GM19395 (cell line): Measurements from ENCODE around the gene SERF2.
"Not testable (repeated sequence)": the region's sequence is repeated elsewhere in the genome, so short reads cannot be mapped to it uniquely, and the experiment has no call there.

Experiments
- ATAC-seq: cut with Tn5 transposase; IDR thresholded peaks from one replicate; pipeline ENCODE4 v1.9.1; 2021; ENCODE audit warnings: mild to moderate bottlenecking, moderate library complexity; ENCODE audit not compliant: unreplicated experiment

SERF2 gene

DNA sequence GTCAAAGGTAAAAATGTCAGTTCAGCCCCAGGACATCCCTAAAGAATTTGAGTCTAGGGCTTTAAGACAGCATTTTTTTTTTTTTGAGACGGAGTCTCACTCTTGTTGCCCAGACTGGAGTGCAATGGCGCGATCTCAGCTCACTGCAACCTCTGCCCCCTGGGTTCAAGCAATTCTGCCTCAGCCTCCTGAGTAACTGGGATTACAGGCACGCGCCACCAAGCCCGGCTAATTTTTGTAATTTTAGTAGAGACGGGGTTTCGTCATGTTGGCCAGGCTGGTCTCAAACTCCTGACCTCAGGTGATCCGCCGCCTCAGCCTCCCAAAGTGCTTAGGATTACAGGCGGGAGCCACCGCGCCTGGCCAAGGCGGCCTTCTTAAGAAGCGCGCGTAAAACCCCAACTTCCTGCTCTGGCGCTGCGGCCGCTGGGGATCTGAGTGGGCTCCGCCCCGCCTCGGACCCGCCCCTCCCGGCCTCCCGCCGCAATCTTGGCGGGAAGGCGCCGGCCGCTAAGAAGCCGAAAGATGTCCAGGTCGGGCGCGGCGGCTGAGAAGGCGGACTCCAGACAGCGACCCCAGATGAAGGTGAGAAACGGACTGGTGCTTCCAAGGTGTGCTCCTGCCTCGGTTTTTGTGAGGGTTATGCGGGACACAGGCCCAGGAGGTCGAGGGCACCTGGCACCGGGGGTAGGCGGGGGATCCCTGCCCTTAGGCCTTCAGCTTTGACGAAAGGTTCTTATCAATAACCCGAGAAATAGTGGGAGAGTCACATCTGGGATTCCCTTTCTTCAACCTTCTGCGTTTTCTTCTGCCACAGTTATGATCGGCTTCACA is 34.6 kb downstream of the SERF2 start, which contains the start of gene WDR76:
Gene WDR76, plus strand, starts transcription at position 495 of the 834 bp plus-strand sequence. Its CDS starts 31 bp downstream, at position 526.
- ATAC-seq = peak; percentile 68

DNA sequence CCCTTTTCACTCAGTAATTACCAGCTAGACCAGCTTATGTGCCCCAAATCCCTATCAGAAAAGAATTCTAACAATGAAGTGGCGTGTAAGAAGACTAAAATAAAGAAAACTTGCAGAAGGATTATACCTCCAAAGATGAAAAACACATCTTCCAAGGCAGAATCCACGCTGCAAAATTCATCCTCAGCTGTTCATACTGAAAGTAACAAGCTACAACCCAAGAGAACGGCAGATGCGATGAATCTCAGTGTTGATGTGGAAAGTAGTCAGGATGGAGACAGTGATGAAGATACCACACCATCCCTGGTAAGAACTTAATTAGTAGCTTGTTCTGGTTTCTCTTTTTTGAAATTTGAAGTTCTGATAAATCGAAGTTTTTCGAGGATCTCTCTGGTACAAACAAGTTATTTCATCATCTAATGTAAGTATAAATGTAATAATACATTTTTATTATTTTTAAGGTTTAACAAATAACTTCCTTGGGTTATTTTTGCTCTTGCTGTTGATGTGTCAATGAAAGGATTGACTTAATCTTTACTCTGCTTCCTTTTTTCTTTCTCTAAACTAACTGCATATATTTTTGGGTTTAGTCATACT is 36.0 kb downstream of the SERF2 start:
- no peak for ATAC-seq

DNA sequence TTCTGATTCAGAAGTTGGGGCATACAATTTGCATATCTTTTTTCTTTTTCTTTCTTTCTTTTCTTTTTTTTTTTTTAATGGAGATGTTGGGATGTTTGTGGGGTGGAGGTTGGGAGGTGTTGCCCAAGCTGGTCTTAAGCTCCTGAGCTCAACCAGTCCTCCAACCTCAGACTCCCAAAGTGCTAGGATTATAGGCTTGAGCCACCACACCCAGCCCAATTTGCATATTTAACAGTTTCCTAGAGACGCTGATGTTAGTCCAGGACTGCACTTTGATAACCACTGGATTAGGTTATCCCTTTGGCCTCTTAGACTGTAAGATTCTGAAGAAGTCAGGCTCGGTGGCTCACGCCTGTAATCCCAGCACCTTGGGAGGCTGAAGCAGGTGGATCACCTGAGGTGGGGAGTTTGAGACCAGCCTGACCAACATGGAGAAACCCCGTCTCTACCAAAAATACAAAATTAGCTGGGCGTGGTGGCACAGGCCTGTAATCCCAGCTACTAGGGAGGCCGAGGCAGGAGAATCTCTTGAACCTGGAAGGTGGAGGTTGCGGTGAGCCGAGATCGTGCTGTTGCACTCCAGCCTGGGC is 37.9 kb downstream of the SERF2 start:
- not testable (repeated sequence) for ATAC-seq

DNA sequence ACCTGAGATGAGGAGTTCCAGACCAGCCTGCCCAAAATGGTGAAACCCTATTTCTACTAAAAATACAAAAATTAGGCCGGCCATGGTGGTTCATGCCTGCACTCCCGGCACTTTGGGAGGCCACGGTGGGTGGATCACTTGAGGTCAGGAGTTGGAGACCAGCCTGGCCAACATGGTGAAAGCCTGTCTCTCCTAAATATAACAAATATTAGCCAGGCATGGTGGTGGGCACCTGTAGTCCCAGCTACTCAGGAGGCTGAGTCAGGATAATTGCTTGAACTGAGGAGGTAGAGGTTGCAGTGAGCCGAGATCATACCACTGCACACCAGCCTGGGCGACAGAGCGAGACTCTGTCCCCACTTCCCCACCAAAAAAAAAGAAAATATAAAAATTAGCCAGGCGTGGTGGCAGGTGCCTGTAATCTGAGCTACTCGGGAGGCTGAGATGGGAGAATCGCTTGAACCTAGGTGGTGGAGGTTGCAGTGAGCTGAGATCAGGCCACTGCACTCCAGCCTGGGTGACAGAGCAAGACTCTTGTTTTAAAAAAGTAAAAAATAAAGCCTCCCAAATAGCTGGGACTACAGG is 38.7 kb downstream of the SERF2 start:
- not testable (repeated sequence) for ATAC-seq

DNA sequence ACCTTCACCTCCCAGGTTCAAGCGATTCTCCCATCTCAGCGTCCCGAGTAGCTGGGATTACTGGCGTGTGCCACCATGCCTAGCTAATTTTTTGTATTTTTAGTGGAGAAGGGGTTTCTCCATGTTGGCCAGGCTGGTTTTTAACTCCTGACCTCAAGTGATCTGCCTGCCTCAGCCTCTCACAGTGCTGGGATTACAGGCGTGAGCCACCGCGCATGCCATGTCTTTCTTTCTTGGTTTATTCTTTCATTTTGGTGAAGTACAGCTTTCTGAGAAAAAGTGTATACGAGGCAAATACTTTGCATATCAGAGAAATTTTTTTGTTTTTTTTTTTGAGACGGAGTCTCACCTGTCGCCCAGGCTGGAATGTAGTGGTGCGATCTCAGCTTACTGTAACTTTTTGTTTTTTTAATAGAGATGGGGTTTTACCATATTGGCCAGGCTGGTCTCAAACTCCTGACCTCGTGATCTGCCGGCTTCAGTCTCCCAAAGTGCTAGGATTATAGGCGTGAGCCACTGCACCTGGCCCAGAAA is 39.5 kb downstream of the SERF2 start:
- ATAC-seq = not testable (repeated sequence)

DNA sequence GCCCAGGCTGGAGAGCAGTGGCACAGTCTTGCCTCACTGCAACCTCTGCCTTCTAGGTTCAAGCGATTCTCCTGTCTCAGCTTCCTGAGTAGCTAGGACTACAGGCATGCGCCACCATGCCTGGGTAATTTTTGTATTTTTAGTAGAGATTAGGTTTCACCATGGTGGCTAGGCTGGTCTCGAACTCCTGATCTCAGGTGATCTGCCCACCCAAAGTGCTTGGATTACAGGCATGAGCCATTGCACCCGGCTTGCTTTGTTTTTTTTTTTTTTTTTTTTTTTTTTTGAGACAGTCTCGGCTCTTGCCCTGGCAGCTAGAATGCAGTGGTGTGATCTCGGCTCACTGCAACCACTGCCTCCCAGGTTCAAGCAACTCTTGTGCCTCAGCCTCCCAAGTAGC is 40.4 kb downstream of the SERF2 start:
- ATAC-seq = not testable (repeated sequence)

DNA sequence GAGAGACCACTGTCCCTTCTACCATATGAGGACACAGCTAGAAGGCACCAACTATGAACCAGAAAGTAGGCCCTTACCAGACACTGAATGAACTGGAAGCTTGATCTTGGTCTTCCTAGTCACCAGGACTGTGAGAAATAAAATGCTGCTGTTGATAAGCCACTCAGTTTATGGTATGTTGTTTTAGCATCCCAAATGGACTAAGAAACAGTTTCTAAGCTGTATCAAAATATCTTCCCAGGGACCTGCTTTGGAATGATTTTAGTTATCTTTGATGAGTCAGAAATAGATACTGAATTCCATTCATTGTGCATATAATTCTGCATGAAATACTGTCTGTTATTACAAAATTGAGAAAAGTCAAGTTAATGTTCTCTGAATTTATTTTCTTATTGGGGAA is 53.3 kb downstream of the SERF2 start:
- ATAC-seq = no peak
